Measurements from ENCODE around the gene CAPN11. TPM values are rescaled to one million over a fixed set of nuclear protein-coding genes. Genes with fewer than 3 reads are reported as not detected.
"Not testable (repeated sequence)": the region's sequence is repeated elsewhere in the genome, so short reads cannot be mapped to it uniquely, and the experiment has no call there.

The CAPN11 gene
- total RNA-seq, 1 experiment from 2014 or later, result not detected

DNA sequence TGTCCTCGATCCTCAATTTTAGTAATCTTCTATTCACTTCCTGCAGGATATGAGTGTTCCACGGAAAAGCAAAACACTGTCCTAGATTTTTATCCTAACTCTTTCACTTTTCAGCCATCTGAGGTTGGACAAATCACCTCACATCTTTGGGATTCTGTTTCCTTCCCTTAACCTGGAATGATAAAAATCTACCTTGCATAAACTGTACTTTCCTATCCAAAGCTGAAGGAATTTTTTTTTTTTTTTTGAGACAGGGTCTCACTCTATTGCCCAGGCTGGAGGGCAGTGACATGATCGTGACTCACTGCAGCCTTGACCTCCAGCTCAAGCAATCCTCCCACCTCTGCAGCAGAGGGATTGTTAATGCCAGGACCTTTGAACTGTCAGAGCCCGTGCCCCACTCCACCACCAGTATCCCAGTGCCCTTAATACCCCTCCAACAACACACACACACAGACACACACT, 20.5 kb downstream of the CAPN11 start:
- DNase-seq (ENCODE audit: extremely low read depth, low read depth), result no peak

DNA sequence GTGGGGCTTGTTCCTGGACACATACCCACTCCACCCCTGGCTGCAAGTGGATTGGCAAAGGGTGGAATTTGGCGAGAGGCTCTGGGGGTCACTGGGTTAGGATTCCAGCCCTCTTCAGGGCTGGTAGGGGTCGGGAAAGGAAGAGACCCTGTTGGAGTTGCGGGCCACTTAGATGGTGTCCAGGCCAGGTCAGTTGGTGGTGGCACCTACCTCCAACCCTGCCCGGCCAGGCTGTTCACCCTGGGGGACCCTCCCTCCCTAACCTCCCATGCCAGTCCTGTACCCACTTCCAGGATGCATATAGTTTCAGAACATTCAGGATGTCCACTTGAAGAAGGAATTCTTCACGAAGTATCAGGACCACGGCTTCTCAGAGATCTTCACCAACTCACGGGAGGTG, 21.0 kb downstream of the CAPN11 start:
- no peak for DNase-seq (ENCODE audit: extremely low read depth, low read depth)

DNA sequence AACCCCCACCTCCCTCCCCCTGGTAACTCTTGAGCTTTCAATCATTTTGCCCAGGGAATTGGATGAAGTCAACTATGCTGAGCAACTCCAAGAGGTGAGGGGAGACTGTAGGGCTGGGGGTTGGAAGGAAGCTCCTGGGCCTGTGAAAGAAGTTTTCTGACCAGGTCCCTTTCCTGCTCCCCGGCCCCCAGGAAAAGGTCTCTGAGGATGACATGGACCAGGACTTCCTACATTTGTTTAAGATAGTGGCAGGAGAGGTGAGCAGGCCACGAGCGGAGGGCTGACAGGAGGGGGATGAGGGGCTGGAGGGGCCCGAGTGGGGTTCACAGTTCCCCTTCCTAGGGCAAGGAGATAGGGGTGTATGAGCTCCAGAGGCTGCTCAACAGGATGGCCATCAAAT, 21.8 kb downstream of the CAPN11 start:
- no peak for DNase-seq (ENCODE audit: extremely low read depth, low read depth)

DNA sequence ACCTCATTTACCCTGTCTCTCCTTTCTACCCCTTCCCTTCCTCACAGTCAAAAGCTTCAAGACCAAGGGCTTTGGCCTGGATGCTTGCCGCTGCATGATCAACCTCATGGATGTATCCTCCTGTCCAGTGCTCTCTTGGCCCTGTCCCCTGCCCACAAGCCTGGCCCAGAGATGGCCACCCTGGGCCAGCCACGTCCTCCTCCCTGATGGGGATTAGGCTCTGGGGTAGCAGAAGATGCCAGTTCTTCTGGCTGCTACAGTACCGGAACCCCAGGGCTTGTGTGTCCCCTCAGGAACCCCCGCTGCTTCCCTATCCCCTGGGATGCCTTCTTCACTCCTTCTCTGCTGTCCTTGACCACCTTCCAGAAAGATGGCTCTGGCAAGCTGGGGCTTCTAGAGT, 22.3 kb downstream of the CAPN11 start:
- no peak for DNase-seq (ENCODE audit: extremely low read depth, low read depth)

DNA sequence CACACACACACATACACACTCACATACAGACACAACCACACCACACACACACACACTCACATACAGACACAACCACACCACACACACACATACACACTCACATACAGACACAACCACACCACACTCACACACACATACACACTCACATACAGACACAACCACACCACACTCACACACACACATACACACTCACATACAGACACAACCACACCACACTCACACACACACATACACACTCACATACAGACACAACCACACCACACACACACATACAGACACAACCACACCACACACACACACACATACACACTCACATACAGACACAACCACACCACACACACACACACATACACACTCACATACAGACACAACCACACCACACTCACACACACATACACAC, 23.2 kb downstream of the CAPN11 start:
- DNase-seq (ENCODE audit: extremely low read depth, low read depth), result not testable (repeated sequence)

DNA sequence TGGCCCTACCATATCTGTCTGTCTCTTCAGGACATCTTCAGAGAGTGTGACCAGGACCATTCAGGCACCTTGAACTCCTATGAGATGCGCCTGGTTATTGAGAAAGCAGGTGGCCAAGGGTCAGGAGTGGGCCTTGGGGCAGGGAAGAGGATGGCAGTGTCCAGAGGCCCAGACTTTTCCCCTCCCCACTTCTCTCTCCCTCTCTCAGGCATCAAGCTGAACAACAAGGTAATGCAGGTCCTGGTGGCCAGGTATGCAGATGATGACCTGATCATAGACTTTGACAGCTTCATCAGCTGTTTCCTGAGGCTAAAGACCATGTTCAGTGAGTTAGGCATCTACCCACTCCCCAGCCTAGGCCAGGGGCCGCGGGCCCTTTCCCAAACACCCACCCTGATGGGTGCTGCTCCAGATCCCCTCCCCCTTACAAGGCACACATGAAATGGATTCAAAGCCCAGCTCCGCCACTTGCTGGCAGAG, 24.3 kb downstream of the CAPN11 start:
- no peak for DNase-seq (ENCODE audit: extremely low read depth, low read depth)

DNA sequence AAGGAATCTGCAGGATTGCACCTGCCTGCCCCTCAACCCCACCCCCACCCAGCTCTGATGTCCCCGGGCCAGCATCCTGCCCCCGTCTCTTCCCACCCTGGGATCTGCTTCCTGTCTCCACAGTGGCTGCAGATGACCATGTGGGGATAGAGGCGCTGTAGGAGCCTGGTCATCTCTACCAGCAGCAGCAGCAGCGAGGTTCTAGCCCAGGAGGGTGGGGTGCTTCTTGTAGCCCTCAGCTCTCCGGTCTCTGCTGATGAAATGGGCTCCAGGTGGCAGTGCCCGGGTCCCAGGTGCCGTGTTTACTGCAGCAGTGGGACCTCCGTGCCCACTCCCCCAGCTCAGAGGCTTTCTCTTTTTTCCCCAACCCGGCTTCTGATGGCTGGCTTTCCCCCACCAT, 25.2 kb downstream of the CAPN11 start:
- DNase-seq (ENCODE audit: extremely low read depth, low read depth), result no peak

DNA sequence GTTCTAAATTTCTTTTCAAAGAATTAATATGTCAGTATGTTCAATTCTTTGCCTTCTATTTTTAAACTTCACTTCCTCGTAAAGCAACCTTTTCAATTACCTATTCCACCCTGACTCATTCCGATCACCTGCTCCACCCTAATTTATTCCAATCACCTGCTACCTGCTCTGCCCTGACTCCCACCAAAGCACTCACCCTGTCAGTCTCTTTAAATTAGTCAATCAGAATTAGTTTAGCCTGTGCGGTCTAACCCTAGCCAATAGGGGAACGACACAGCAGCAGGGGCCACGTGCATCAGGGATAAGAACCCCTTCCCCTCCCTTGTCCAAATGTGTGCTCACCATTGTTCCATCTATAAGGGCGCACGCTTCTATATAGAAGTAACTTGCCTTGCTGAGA, 26.7 kb downstream of the CAPN11 start:
- DNase-seq (ENCODE audit: extremely low read depth, low read depth), result not testable (repeated sequence)

DNA sequence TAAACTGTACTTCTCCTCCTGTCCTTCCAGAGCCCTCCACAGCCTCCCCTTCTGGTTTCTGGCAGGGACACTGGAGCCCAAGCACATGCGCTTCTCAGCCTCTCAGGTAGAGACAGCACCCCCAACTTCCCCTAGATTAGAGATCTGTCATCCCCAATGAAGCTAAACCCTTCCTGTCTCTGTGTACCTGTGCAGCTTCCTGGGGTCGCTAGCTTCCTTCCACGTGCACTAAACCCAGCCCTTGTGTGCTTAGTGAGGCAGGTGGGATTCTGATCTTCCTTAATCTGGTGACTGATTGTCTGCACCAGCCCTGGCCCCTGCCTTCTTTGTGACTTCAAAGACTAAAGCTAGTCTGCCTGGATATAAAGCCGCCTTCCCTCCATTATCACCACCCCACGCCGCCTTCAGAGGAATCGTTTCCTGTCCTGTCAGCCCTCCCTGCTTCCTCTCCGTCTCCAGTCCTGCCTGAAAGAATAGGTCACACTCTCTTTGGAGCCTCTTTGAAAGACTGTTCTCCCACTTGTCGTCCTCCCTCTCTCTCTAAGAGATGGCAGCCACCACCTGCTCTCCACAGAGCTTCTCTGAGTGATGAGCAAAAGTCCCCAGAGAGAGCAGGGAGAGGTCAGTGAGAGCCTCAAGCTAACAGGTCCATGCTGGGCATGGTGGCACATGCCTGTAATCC, 27.5 kb downstream of the CAPN11 start:
- DNase-seq (ENCODE audit: extremely low read depth, low read depth), result no peak

DNA sequence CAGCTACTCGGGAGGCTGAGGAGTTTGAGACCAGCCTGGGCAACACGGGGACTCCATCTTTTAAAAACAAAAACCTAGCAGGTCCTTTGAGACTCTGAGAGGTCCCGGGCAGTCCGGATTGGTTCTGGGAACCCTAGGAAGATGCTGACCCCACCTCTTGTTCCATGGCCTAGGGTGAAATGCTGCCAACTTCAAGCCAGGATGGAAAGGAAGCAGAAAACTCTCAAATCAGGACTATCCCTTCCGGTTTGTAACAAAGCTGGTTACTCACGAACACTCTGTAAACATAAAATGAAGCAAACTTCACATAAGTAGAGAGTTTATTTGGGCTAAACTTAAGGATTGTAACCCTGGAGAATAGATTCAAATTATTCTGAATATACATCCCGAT, 28.0 kb downstream of the CAPN11 start:
- no peak for DNase-seq (ENCODE audit: extremely low read depth, low read depth)

DNA sequence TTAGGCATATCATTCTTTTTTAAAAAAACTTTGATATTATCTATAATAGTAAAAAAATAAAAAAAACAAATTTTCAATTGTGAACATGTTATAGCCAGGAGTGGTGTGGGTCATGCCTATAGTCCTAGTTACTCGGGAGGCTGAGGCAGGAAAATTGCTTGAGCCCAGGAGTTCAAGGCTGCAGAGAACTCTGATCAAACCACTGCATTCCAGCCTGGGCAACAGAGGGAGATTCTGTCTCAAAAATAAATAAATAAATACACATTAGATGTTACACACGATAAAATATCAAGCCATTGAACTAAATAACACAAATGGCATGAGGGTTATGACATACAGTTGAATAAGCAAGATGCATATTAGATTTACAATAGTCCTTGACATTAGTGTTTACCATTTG, 30.2 kb downstream of the CAPN11 start:
- no peak for DNase-seq (ENCODE audit: extremely low read depth, low read depth)

DNA sequence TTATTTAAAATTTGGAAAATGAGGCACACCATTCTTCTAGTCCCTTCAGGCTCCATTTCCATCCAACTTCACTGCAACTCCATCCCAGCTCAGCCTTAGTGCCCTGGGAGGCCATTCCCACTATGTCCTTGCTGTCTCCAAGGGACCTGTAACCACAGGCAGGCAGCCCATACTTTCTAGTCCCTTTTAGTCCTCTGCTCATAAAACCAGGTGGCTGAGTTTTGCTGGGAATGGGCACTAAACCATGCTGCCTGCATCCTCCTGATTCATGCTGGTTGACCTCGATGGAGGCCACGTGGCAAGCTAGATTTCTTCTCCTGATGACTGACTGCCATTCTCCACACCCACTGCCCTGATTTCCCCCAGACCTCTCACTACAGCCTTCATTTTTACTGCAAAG, 30.6 kb downstream of the CAPN11 start:
- no peak for DNase-seq (ENCODE audit: extremely low read depth, low read depth)

DNA sequence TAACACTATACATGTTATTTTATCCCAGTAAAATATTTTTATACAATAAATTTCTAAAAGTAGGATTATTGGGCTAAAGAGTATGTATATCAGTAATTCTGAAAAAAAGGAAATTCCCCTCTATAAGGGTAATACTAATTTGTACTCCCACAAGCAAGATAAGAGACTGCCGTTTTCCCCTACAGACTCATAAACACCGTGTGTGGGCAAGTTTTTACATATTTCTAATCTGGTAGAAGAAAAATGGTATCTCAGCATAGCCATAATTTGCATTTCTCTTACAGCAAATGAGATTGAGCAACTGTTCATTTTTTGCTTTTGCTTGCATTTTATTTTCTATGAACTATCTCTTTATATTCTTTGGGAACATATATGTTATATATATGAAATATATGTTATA, 32.1 kb downstream of the CAPN11 start:
- DNase-seq (ENCODE audit: extremely low read depth, low read depth), result no peak

DNA sequence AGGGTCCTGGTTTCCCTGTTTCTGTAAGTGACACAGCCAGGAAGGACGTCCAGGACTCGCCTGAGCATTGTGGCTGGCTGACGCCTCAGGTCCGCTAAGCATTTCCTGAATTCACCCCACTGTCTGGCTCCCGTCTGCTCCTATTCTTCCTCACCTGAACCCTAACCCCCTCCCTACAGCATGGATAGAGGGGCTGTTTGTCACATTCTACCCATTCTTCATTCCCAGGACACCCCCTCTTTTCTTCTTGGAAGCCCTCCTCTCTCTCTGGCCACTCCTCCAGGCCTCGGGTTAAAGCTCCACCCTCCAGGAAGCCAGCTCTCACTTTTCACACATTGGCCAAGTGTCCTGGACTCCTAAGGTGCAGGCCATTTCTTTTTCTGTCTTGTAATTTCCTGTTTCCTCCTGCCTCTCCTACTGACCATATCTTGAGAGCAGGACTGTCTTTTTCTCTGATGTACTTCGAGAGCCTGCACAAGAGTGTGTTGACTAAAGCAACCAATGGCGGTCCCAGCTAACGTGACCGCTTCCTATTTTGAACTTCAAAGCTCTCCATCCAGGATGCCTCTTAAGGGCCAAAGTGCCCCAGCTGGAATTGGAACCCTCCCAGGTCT, 33.9 kb downstream of the CAPN11 start:
- no peak for DNase-seq (ENCODE audit: extremely low read depth, low read depth)

DNA sequence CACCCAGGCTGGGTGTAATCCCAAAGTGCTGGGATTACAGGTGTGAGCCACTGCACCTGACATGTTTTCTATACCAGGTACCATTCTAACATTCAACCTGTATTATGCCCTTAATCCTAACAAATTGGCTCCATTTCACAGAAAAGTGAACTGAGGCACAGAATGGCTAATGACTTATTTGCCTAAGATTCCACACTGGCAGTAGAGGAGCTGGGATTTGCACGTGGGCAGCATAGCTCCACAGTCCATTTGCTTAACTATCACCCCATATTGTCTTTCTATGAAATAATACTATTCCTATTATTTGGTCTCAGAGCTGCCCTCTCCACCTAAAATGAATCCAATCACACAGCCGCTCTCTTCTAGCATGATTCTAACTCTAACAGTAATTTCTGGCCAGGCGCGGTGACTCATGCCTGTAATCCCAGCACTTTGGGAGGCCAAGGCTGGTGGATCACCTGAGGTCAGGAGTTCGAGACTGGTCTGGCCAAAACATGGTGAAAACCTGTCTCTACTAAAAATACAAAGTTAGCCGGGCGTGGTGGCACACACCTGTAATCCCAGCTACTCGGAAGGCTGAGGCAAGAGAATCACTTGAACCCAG, 34.8 kb downstream of the CAPN11 start:
- no peak for DNase-seq (ENCODE audit: extremely low read depth, low read depth)

DNA sequence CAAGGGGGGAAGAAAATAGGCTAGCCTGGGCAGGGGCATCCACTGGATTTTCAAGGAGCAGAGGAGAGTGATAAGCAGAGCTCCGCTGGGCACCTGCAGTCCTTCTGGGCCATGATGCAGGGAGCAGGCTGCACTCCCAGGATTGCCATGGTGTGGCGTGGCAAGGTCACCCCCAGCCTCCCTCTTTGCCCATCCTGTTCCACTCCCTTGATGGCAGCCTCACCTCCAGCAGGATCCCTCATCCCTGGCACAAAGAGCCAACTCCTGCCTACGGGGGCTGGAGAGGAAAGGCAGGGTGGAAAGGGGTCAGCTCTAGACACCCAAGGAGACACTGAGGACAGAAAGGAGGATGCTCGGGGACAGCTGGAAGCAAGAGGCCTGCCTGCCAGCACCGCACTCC, 35.7 kb downstream of the CAPN11 start:
- DNase-seq (ENCODE audit: extremely low read depth, low read depth), result no peak

DNA sequence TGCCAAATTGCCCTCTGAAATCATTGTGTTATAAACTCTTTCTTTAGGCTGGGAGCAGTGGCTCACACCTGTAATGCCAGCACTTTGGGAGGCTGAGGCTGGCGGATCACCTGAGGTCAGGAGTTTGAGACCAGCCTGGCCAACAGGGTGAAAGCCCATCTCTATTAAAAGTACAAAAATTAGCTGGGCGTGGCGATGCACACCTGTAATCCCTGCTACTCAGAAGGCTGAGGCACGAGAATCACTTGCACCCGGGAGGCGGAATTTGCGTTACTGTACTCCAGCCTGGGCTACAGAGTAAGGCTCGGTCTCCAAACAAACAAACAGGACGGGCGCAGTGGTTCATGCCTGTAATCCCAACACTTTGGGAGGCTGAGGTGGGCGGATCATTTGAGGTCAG, 37.7 kb downstream of the CAPN11 start:
- not testable (repeated sequence) for DNase-seq (ENCODE audit: extremely low read depth, low read depth)

DNA sequence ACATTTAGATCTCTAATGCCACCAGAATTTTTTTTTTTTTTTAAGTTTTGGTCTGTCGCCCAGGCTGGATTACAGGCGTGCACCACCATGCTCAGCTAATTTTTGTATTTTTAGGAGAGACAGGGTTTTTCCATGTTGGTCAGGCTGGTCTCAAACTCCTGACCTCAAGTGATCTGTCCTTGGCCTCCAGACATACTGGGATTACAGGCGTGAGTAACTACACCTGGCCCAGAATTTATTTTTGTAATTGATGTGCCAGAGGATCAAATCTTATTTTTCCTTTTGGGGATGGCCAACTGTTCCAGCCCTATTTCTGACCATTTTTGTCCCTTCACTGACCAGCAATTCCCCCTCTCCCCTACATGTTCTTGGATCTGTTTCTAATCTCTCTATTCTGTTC, 40.1 kb downstream of the CAPN11 start:
- no peak for DNase-seq (ENCODE audit: extremely low read depth, low read depth)

DNA sequence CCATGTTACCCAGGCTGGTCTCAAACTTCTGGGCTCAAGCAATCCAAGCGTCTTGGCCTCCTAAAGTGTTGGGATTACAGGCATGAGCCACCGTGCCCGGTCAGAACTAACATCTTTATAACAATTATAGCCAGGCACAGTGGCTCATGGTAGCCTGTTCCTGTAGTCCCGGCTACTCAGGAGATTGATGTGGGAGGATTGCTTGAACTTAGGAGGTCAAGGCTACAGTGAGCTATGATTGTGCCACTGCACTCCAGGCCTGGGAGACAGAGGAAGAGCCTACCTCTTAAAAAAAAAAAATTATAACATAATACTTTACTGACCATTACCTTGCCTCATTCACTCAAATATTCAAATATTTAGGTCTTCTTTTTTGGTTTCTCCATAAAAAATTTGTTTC, 41.3 kb downstream of the CAPN11 start:
- no peak for DNase-seq (ENCODE audit: extremely low read depth, low read depth)

DNA sequence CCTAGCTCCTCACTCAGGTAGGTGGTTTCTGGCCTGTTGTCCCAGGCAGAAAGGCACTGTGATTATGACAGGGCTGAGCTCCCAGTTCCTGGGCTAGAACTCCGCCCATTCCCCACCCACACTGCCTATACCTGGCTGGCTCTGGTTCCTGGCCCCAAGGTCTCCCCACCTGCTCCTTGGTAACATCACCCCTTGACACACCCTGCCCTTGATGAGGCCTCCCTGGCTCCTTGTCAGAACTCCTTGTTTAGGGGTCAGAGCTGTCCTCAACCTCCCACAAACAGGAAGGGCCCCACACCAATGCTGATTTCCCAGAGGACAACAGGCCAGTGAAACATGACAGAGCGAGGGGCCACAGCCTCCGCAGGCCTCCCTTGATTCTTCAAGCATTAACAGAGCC, 42.6 kb downstream of the CAPN11 start:
- DNase-seq (ENCODE audit: extremely low read depth, low read depth), result no peak

DNA sequence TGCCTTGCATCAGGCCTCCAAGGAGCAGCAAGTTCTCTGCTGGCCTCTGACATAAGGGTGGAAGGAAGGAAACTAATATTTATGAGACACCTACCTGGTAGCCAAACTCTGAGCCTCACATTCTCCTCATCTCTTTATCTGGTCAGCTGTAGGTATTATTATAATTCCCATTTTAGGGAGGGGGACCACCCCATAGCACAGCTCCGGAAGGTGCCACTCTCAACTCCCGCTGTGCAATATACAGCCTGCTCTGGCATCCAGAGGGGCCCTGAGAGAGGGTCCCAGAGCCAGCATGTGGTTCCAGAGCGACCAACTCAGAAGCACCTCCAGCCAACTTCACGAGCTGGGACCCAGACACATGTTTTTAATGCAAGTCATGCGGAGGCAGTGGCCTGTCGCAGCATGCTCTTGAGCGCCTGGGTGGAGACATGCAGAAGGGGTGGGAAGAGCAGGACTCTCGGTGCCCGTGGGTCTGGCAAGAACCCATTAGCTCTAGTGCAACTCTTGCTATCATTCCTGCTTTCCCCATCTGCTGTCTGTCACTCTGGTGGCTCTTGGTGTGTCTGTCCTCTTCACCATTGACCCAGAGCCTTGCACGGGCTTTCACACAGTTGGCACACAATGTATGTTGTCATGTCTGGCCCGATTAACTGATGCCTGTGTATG, 43.2 kb downstream of the CAPN11 start:
- DNase-seq (ENCODE audit: extremely low read depth, low read depth), result no peak

Measured in NCI-H460 (cell line).